Stimulated activated CD4-positive, alpha-beta T cell treated with anti-CD3 and anti-CD28 coated beads, Interleukin-1b, Interleukin-23, amount 100 ng/mL, for 48 hours (primary cell): ENCODE data around the gene GON7.
"Not testable (repeated sequence)": the region's sequence is repeated elsewhere in the genome, so short reads cannot be mapped to it uniquely, and the experiment has no call there.

Experiments used
- DNase-seq: peaks from one replicate; pipeline ENCODE4 v3.0.0-alpha.2; 2020

GON7 gene

GRCh38 chr14:93195316-93195999 is 11.4 kb downstream of the GON7 start:
- DNase-seq = no peak

- no peak for DNase-seq
These were observed 19.9 kb downstream of the GON7 start for GRCh38 chr14:93186956-93187355.

GRCh38 chr14:93186466-93186865 is 20.4 kb downstream of the GON7 start:
- DNase-seq = no peak

GRCh38 chr14:93185349-93185720 is 21.5 kb downstream of the GON7 start:
- DNase-seq = no peak

- peak; percentile 91 for DNase-seq
These were observed 22.2 kb downstream of the GON7 start, which contains the start of the genes LYSET and MOAP1 for GRCh38 chr14:93184391-93185348. Gene LYSET, plus strand, starts transcription at chr14:93185317. Its CDS starts 89 bp downstream, at chr14:93185406. Gene MOAP1, minus strand, starts transcription at chr14:93184897. Its CDS starts 655 bp downstream, at chr14:93184242.

GRCh38 chr14:93183596-93184317 is 23.1 kb downstream of the GON7 start:
- DNase-seq = no peak

GRCh38 chr14:93175492-93175891 is 31.4 kb downstream of the GON7 start:
- DNase-seq = no peak

- DNase-seq = not testable (repeated sequence)
These were observed 32.1 kb downstream of the GON7 start for GRCh38 chr14:93174731-93175130.

- no peak for DNase-seq
These were observed 32.9 kb downstream of the GON7 start for GRCh38 chr14:93173943-93174395.

- DNase-seq = no peak
These were observed 35.5 kb downstream of the GON7 start for GRCh38 chr14:93171376-93171775.

- DNase-seq = not testable (repeated sequence)
These were observed 36.7 kb downstream of the GON7 start for GRCh38 chr14:93170141-93170540.

GRCh38 chr14:93169619-93170018 is 37.2 kb downstream of the GON7 start:
- DNase-seq = not testable (repeated sequence)

- DNase-seq = not testable (repeated sequence)
These were observed 38.3 kb downstream of the GON7 start for GRCh38 chr14:93168610-93169009.

GRCh38 chr14:93165271-93166265 is 41.3 kb downstream of the GON7 start:
- DNase-seq = not testable (repeated sequence)

- no peak for DNase-seq
These were observed 43.3 kb downstream of the GON7 start for GRCh38 chr14:93163564-93163963.

GRCh38 chr14:93161411-93161940 is 45.4 kb downstream of the GON7 start:
- DNase-seq = no peak

- no peak for DNase-seq
These were observed 46.5 kb downstream of the GON7 start for GRCh38 chr14:93160353-93160801.

- DNase-seq = not testable (repeated sequence)
These were observed 47.1 kb downstream of the GON7 start for GRCh38 chr14:93159625-93160352.

GRCh38 chr14:93158349-93158748 is 48.5 kb downstream of the GON7 start:
- DNase-seq = not testable (repeated sequence)

GRCh38 chr14:93156693-93157369 is 50.0 kb downstream of the GON7 start:
- DNase-seq = no peak
